Measurements from ENCODE around the gene BMAL1.

DNA sequence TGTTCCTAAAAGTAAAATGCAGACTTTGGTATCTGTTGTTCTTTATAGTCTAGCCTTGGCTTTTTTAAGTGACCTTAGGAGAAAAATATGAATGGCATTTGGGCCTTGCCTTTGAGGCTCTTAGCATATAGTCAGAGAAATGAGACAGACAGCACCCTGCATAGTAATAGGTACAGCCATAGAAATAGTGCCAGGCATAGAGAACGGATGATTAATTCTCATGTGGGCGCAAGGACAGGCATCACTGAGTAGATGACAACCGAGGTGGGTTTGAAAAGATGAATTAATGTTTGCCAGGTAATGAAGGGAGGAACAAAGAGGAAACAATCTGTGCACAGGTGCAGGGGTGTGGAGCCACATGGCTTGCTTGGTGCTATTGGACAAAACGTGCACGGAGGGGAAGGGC, 90.5 kb downstream of the BMAL1 start:
- TF ChIP-seq POLR2A (IDR thresholded peaks at IDR 0.05) = no peak
- TF ChIP-seq, protein P1, sequence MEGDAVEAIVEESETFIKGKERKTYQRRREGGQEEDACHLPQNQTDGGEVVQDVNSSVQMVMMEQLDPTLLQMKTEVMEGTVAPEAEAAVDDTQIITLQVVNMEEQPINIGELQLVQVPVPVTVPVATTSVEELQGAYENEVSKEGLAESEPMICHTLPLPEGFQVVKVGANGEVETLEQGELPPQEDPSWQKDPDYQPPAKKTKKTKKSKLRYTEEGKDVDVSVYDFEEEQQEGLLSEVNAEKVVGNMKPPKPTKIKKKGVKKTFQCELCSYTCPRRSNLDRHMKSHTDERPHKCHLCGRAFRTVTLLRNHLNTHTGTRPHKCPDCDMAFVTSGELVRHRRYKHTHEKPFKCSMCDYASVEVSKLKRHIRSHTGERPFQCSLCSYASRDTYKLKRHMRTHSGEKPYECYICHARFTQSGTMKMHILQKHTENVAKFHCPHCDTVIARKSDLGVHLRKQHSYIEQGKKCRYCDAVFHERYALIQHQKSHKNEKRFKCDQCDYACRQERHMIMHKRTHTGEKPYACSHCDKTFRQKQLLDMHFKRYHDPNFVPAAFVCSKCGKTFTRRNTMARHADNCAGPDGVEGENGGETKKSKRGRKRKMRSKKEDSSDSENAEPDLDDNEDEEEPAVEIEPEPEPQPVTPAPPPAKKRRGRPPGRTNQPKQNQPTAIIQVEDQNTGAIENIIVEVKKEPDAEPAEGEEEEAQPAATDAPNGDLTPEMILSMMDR (IDR thresholded peaks at IDR 0.05) = no peak

Measured in uterus (tissue), 2 donors.